Measurements from ENCODE around the gene MED25.

MED25 gene

GRCh38 chr19:49845414-49845813, 27.3 kb downstream of the MED25 start:
- DNase-seq, result no peak

GRCh38 chr19:49846408-49846807, 28.3 kb downstream of the MED25 start:
- DNase-seq, result no peak

- no peak for DNase-seq
Measured at GRCh38 chr19:49847731-49848696, 29.9 kb downstream of the MED25 start.

GRCh38 chr19:49848938-49849337, 30.8 kb downstream of the MED25 start:
- DNase-seq, result no peak

GRCh38 chr19:49849433-49850220, 31.5 kb downstream of the MED25 start:
- no peak for DNase-seq

- DNase-seq, result no peak
Measured at GRCh38 chr19:49850221-49850486, 32.1 kb downstream of the MED25 start.

- peak; percentile 65 for DNase-seq
Measured at GRCh38 chr19:49850487-49851342, 32.6 kb downstream of the MED25 start, which contains the start of gene PTOV1. Gene PTOV1, plus strand, starts transcription at chr19:49851159.

- DNase-seq, result no peak
Measured at GRCh38 chr19:49851456-49852259, 33.6 kb downstream of the MED25 start.

- DNase-seq, result no peak
Measured at GRCh38 chr19:49852631-49853126, 34.6 kb downstream of the MED25 start.

GRCh38 chr19:49853852-49854377, 35.8 kb downstream of the MED25 start:
- DNase-seq, result no peak

- no peak for DNase-seq
Measured at GRCh38 chr19:49854378-49855263, 36.5 kb downstream of the MED25 start.

- DNase-seq, result no peak
Measured at GRCh38 chr19:49855277-49855675, 37.2 kb downstream of the MED25 start.

GRCh38 chr19:49855676-49856573, 37.8 kb downstream of the MED25 start:
- no peak for DNase-seq

GRCh38 chr19:49856574-49857021, 38.5 kb downstream of the MED25 start:
- no peak for DNase-seq

- DNase-seq, result no peak
Measured at GRCh38 chr19:49857061-49857837, 39.2 kb downstream of the MED25 start.

GRCh38 chr19:49857838-49858087, 39.7 kb downstream of the MED25 start:
- no peak for DNase-seq

GRCh38 chr19:49858088-49858985, 40.2 kb downstream of the MED25 start:
- DNase-seq, result no peak
